ENCODE results near the gene DPP6.

DNA sequence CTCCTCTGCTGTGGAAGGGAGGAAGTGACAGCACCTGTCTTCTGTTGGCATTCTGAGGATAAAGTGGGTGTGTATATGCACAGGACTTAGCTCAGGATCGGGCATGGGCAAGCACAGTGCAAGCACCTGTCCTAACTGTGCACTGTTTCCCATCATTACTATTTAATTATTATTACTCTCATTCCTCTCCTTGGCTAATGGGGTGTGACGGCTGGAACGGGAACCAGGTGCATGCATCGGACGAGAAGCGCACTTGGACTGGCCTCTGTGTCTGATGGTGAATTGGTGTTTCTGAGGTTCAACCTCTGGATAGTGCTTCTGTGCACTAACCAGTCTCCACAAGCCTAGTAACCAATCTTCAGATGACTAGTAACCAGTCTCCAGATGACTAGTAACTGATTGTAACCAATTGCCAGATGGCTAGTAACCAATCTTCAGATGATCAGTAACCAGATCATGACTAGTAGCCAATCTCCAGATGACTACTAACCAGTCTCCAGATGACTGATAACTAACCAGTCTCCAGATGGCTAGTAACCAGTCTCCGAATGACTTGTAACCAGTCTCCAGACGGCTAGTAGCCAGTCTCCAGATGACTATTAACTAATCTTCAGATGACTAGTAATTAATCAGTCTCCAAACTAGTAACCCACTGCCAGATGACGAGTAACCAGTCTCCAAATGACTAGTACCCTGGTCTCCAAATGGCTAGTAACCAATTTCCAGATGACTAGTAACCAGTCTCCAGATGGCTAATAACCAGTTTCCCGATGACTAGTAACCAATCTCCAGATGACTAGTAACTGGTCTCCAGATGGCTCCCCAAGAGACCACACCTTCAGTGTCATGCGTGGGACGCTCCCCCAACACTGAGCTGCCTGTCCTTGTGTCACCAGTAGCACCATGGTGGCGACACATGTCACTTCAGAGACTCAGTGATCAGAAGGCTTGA lies 864.9 kb downstream of the DPP6 start:
- TF ChIP-seq POLR2A (IDR thresholded peaks at IDR 0.05) (no peak), POLR2AphosphoS5 (IDR thresholded peaks at IDR 0.05) (no peak)
- TF ChIP-seq, protein P1, sequence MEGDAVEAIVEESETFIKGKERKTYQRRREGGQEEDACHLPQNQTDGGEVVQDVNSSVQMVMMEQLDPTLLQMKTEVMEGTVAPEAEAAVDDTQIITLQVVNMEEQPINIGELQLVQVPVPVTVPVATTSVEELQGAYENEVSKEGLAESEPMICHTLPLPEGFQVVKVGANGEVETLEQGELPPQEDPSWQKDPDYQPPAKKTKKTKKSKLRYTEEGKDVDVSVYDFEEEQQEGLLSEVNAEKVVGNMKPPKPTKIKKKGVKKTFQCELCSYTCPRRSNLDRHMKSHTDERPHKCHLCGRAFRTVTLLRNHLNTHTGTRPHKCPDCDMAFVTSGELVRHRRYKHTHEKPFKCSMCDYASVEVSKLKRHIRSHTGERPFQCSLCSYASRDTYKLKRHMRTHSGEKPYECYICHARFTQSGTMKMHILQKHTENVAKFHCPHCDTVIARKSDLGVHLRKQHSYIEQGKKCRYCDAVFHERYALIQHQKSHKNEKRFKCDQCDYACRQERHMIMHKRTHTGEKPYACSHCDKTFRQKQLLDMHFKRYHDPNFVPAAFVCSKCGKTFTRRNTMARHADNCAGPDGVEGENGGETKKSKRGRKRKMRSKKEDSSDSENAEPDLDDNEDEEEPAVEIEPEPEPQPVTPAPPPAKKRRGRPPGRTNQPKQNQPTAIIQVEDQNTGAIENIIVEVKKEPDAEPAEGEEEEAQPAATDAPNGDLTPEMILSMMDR (IDR thresholded peaks at IDR 0.05 in 8 of 11, conservative IDR thresholded peaks at IDR 0.05 in 3 of 11) = no peak
